HG02798 (cell line): ENCODE measurements around the gene CADM4.
"Not testable (repeated sequence)": the region's sequence is repeated elsewhere in the genome, so short reads cannot be mapped to it uniquely, and the experiment has no call there.

Experiments
- ATAC-seq: cut with Tn5 transposase; IDR thresholded peaks from one replicate; pipeline ENCODE4 v1.9.1; 2021; ENCODE audit warnings: mild to moderate bottlenecking; ENCODE audit not compliant: unreplicated experiment, poor library complexity

The CADM4 gene

GRCh38 chr19:43612374-43612773 is 27.3 kb downstream of the CADM4 start:
- no peak for ATAC-seq

- ATAC-seq, result no peak
Observed at GRCh38 chr19:43611788-43612187, 27.9 kb downstream of the CADM4 start, which contains the start of gene SRRM5. SRRM5 (plus strand) TSS chr19:43612088; CDS start chr19:43612122, 34 bp downstream.

GRCh38 chr19:43610493-43610892 is 29.2 kb downstream of the CADM4 start:
- no peak for ATAC-seq

- ATAC-seq, result no peak
Observed at GRCh38 chr19:43609872-43610271, 29.8 kb downstream of the CADM4 start.

GRCh38 chr19:43607238-43608205 is 32.1 kb downstream of the CADM4 start:
- ATAC-seq, result no peak

GRCh38 chr19:43606569-43607229 is 33.0 kb downstream of the CADM4 start:
- ATAC-seq, result no peak

- no peak for ATAC-seq
Observed at GRCh38 chr19:43605875-43606568, 33.6 kb downstream of the CADM4 start.

- ATAC-seq, result not testable (repeated sequence)
Observed at GRCh38 chr19:43600326-43600725, 39.3 kb downstream of the CADM4 start.

GRCh38 chr19:43599635-43600295 is 39.9 kb downstream of the CADM4 start:
- no peak for ATAC-seq

- no peak for ATAC-seq
Observed at GRCh38 chr19:43598445-43599240, 41.0 kb downstream of the CADM4 start.

- no peak for ATAC-seq
Observed at GRCh38 chr19:43597876-43598275, 41.8 kb downstream of the CADM4 start.

GRCh38 chr19:43596842-43597461 is 42.7 kb downstream of the CADM4 start:
- ATAC-seq, result no peak

- peak; percentile 92 for ATAC-seq
Observed at GRCh38 chr19:43595999-43596841, 43.4 kb downstream of the CADM4 start, which contains the start of the genes IRGQ and ZNF576. IRGQ (minus strand) TSS chr19:43596134; CDS start chr19:43595338, 796 bp downstream. ZNF576 (plus strand) TSS chr19:43596595; CDS start chr19:43597109, 514 bp downstream.

- peak; percentile 3 for ATAC-seq
Observed at GRCh38 chr19:43595605-43595998, 44.0 kb downstream of the CADM4 start.

- no peak for ATAC-seq
Observed at GRCh38 chr19:43594710-43595604, 44.7 kb downstream of the CADM4 start.

- ATAC-seq, result no peak
Observed at GRCh38 chr19:43594081-43594697, 45.5 kb downstream of the CADM4 start.
